ENCODE data around the gene OR8G5.

The OR8G5 gene

DNA sequence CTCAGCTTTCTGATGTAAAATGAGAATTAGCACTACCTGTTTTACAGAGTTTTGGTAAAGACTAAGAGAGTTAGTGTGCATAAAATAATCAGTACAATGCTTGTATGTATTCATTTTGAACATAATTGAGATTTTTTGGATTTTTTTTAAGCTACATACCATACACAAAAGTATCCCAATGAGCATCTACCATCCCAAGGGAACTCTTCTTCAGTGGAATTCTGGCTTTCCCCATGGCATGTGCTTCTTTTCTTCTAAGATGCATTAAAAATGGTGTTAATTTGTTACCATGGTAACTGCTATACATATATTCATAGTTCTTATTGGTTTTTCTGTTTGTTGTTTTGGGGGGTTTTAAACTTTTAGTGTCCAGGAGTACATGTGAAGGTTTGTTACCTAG lies 39.8 kb downstream of the OR8G5 start:
- H3K27ac ChIP-seq, result no peak overlapping the region
- TF ChIP-seq, protein P1, sequence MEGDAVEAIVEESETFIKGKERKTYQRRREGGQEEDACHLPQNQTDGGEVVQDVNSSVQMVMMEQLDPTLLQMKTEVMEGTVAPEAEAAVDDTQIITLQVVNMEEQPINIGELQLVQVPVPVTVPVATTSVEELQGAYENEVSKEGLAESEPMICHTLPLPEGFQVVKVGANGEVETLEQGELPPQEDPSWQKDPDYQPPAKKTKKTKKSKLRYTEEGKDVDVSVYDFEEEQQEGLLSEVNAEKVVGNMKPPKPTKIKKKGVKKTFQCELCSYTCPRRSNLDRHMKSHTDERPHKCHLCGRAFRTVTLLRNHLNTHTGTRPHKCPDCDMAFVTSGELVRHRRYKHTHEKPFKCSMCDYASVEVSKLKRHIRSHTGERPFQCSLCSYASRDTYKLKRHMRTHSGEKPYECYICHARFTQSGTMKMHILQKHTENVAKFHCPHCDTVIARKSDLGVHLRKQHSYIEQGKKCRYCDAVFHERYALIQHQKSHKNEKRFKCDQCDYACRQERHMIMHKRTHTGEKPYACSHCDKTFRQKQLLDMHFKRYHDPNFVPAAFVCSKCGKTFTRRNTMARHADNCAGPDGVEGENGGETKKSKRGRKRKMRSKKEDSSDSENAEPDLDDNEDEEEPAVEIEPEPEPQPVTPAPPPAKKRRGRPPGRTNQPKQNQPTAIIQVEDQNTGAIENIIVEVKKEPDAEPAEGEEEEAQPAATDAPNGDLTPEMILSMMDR (conservative IDR thresholded peaks at IDR 0.05), result no peak
- TF ChIP-seq ZFX (IDR thresholded peaks at IDR 0.05), result no peak

DNA sequence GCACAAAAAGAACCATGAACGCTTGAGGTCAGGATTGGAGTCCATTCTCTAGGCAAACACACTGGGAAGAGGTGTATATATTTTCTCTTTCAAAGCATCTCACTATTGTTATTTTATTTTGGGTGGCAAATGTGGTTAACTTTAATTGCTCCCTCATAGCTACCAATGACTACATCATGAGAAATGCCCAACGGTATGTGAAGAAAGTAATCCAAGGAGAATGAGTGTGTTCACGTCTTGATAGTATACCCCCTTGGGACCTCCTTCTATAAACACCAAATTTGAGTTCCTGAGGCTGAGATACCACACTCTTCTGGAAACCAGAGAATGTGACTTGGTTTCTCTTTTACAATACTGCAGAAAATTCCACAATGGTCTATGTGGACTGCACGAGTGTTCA lies 41.7 kb downstream of the OR8G5 start:
- H3K27ac ChIP-seq, result no peak overlapping the region
- TF ChIP-seq, protein P1 (conservative IDR thresholded peaks at IDR 0.05), result no peak
- TF ChIP-seq ZFX (IDR thresholded peaks at IDR 0.05), result no peak

DNA sequence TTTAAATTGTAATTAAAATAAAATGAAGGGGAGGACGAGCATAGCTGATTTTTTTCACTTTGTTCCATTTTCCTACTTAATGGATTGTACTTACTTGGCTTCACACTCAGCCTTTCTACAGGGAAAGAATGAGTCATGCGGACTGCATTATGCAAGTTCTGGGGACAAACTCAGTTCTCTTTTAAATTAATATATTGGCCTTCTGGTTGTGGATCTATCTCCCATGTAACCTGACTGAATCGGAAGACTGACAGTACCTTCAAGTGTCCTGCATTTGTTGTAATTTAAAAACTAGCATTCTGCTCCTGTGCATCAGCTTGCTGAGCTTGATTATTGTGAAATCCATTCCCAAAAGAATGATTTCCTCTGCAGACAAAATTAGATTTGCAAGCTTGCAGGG lies 45.4 kb downstream of the OR8G5 start:
- TF ChIP-seq, protein P1 (conservative IDR thresholded peaks at IDR 0.05), result no peak
- TF ChIP-seq ZFX (IDR thresholded peaks at IDR 0.05), result no peak

DNA sequence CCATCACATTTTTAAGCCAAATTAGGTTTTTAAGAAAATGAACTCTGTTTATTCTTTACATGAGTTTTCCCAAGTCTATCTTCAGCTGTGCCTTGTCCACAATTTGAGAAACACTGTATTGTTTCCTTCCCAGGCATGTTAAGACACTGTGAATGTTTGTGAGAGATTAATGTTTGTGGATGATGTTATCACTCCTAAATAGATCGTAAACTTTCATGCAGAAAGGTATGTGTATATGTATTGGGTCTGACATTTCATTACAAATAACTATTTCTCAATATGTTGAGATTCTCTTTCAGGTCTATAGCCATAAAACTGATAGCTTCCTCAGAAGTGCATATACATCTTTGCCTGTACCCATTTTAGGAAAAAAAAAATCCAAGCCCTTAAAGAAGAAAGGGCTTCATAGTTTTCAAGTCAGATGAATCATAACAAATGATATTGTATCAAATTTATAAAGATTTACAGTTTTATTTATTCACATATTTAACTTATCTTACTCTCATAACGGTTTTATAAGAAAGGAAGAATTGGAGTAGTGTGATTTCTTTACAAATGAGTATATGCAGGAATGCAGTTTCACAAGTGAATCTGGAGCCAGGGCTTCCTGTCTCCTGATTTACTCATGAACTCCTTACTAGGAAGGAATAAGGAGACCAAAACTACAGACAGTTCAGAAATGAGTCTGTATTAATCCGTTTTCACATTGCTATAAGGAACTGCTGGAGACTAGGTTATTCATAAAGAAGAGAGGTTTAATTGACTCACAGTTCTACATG lies 46.4 kb downstream of the OR8G5 start:
- H3K27ac ChIP-seq, result no peak overlapping the region
- TF ChIP-seq ZFX (IDR thresholded peaks at IDR 0.05), result no peak
- TF ChIP-seq, protein P1 (conservative IDR thresholded peaks at IDR 0.05), result no peak

More for the DNA sequence above, 45.4 kb downstream of the OR8G5 start:
- H3K27ac ChIP-seq, result no peak overlapping the region

DNA sequence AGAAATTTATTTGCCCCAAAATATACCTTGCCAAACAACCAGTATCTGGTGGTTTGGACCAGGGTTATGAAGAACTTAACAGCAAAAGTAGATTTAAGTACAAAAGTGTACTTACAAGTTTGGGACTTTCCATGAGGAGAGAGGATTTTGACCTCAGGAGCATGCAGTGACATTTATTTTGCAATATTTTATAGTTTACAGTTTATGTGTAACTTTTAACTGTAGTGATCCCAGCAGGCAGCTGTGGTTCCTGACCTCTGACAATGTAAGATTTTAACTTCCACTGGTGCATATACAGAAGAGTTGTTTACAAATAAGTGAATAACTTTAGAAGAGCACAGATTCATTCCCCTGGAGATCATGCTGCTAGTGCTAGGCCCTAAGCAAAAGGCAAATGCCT lies 50.9 kb downstream of the OR8G5 start:
- no peak for TF ChIP-seq ZFX (IDR thresholded peaks at IDR 0.05)
- TF ChIP-seq, protein P1 (conservative IDR thresholded peaks at IDR 0.05), result no peak
- H3K27ac ChIP-seq, result no peak overlapping the region

DNA sequence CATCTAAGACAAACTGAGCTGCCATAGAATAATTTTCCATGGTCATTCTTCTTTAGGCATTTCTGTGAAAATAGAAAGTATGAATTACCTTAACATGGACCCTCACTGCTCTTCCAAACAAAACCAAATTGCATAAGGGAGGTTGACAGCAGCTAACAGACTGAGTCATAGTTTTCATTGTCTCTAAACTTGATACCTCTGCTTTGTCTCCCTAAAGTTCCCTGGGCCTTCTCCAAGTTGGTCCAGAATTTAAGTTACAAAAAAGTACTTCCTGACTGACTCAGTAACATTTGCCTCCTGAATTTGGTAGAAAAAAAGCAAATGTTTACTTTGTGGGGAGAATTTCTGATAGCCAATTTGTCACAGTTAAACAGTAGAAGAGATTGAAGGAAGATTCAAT lies 54.5 kb downstream of the OR8G5 start:
- H3K27ac ChIP-seq, result no peak overlapping the region
- TF ChIP-seq ZFX (IDR thresholded peaks at IDR 0.05), result no peak

DNA sequence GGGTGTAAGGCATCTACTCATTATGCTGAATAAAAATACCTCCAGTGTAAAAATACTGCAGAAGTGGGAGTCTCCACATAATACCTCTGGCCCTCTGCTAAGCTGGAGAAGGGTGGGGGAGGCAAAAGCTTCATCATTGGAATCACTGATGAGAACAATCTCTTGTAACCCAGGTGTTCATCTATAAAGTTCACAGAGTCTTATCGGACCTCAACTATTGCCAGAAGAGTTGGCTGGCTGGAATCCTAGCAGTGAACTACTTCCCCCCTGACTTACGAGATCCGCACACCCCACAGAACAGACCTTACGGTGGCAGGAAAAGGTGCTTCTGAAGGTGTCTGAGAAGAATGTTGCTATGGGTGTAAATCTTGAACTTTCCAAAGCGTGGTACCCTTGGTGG lies 55.1 kb downstream of the OR8G5 start:
- H3K27ac ChIP-seq, result no peak overlapping the region
- no peak for TF ChIP-seq ZFX (IDR thresholded peaks at IDR 0.05)
- TF ChIP-seq, protein P1 (conservative IDR thresholded peaks at IDR 0.05), result no peak

DNA sequence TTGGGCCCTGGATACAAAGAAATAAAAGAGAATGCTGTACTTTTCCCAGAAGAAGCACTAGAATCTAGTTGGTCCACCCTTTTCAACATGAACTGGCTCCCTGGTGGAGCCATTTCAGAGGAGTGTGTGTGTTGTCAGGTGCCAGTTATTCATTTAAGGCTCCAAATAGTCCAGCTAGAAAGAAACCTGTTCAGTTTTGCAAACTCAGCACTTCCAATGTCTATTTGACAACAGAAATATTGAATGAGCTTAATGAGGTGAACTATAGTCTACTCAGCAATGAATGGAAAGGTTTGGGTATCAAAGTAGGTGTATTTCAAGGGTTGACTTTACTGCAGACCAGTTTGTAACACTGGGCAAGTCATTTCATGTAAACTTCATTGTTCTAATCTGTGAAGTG lies 55.5 kb downstream of the OR8G5 start:
- TF ChIP-seq, protein P1 (conservative IDR thresholded peaks at IDR 0.05), result no peak
- no peak for TF ChIP-seq ZFX (IDR thresholded peaks at IDR 0.05)
- H3K27ac ChIP-seq, result no peak overlapping the region
